UCSD-AML1 (cell line): Measurements from ENCODE around the gene CASKIN2.

ENCODE experiments used
- DNase-seq: peaks from one replicate; lab custom pipeline; 2025; ENCODE audit not compliant: unreplicated experiment; lab: John Stamatoyannopoulos, UW

The CASKIN2 gene

GRCh38 chr17:75549246-75550138 is 34.2 kb upstream of the CASKIN2 start:
- no peak for DNase-seq

DNA sequence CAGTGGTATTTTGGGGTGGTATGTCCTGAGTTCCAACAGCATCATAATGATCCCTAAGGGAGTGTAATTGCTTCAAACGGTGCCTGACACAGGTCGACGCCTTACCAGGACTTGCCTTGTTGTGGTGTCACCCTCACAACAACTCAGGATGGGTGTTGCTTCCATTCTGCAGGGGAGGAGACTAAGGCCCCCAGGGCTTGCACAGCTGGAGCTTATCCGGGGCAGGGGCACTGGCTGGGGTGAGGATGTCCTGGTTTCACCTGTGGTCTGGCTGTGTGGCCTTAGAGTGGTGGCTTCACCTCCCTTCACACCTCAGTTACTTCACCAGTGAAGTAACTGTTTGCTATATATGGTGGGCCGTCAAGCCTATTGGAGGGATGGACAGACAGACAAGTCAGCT is 33.5 kb upstream of the CASKIN2 start:
- no peak for DNase-seq

DNA sequence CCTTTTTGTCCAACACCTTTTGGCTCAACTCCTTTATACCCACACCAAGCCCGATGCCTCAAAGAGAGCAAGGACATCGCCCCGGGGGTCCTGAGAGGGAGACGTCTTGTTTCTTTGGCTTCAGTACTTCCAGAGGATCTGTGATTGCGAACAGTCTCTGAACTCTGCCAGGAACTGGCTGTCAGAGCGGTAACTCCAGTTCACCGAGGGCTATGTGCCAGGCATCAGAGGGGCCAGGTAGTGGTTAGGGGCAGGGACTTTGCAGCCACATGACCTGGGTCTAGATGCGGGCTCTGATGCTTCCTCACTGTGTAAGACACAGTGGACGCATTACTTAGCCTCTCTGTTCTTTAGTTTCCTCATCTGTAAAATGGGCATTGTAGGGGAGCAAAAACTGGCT is 31.8 kb upstream of the CASKIN2 start:
- DNase-seq, result no peak

GRCh38 chr17:75546181-75546580 is 30.8 kb upstream of the CASKIN2 start:
- DNase-seq, result no peak

DNA sequence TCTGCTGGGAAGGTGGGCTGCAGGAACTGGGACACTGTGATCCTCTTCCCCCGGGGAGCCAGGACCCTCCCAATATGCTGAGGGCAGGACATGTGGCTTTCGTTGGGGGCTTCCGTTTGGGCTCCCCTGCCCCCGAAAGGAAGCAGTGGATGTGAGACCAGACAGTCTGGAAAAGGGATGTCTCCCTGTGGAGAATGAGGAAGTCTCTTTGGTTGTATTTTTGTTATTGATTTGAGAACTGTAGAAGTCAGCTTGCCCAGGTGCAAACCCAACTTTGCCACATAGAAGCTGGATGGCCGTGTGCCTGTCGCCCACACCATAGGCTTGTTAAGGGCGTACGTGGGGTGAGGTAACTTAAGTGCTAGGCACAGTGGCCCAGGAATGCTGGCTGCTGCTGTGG is 28.9 kb upstream of the CASKIN2 start:
- no peak for DNase-seq

DNA sequence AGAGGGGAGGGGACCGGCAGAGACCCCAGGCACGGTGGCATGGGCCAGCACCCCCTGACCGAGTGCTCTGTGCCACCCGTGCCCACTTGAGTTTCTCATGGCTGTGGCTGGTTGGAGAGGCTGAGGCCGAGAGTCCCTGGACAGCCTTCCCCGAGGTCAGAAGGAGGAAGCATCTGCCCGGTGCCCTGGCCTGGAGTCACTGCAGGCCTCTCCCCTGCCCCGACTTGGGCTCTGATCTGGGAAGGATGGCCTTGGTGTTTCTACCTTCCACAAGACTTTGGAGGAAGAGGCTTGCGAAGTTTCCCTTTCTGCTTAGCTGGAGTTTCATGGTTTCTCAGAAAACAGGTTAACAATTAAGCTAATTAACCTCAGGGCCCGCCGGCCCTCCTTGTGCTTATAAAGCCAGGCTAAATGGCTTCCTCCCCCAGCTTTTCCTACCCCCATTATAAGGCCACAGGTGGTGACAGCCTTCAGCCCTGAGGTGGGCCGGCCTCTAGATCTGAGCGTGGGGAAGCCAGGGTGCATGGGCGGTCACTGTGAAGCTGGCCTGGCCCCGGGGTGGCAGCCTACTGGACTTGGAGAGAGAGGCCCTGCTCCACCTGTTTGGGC is 27.5 kb upstream of the CASKIN2 start:
- DNase-seq, result no peak

GRCh38 chr17:75542229-75542628 is 26.9 kb upstream of the CASKIN2 start:
- no peak for DNase-seq

DNA sequence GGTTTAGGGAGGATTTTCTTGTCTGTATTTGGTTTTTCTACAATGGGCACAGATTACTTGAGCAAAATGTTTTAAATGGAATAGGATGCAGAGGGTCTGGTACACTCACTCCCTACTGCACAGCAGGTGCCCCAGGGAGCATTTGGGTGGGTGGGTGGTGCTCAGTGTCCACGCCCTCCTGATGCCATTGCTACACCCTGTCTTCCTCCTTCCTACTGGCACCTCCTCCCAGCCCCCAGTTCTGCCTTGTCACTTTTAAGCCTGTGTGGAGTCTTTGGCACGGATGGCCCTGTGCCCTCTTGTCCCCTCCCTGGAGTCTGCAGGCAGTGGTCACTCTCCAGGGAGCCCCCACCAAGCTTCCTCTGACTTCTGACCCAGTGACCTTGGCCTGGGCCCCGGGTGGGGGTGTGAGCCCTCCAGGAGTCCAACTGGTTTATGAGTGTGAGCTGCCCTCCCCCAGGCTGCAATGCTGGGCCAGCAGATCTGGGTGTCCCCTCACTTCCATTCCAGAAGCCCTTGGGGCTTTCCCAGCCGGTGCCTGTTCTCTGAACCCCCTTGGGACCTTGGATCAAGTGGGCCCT is 25.7 kb upstream of the CASKIN2 start:
- DNase-seq, result no peak

DNA sequence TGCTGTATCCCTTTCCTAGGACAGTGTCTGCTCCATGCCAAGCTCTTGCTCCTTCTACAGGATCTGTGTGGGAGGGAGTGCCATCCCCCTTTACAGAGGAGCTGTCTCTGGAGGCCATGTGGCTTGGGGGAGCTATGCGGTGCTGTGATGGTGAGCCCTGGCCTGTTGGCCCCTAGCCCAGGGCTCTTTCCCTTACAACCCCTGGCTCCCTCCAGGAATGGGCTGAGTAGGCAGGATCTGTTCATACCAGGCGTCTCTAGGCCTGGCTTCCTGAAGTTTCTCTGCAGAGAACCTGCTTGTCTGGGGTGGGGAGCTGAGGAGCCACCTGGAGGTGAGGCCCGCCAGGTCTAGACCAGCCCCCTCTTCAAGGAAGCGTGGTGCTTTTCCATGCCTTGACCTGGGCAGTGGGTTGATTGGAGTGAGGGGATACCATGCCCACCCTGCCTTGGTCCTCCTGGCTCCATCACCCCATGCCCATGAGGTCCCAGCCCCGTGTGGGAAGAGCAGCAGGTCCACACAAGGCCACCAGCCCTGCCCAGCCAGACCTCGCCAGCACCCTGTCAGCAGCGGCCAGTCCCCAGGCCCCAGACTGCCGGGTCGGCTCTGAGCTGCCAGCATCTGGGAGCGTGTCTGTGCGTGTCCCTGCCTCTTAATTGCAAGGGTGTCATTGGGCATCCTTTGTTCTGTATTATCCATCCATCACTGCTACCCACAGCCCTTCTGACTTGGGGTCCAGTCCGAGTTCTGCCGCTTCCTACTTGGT is 24.8 kb upstream of the CASKIN2 start:
- no peak for DNase-seq

- DNase-seq, result no peak
These were observed 21.0 kb upstream of the CASKIN2 start for GRCh38 chr17:75536366-75536765.

GRCh38 chr17:75535871-75536270 is 20.5 kb upstream of the CASKIN2 start:
- DNase-seq, result no peak

DNA sequence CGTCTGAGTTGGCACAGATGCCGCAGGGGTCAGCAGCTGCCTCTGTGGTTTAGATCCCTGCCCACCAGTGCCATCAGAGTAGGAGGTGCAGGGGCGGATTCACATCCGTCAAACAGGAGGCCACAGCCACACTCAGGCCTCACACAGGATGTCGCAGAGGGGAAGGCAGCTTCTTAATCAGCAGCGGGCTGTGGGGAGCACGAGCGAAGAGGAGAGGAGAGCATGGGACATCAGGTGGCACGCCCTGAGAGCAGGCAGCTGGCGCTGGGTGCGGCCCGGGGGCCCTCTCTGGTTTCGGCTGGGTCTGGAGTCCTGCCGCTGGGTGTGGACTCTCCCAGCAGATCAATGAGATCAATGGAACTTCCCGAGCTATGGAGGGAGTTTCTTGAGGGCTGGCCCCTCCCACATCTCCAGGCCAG is 19.8 kb upstream of the CASKIN2 start:
- DNase-seq, result peak; percentile 70

DNA sequence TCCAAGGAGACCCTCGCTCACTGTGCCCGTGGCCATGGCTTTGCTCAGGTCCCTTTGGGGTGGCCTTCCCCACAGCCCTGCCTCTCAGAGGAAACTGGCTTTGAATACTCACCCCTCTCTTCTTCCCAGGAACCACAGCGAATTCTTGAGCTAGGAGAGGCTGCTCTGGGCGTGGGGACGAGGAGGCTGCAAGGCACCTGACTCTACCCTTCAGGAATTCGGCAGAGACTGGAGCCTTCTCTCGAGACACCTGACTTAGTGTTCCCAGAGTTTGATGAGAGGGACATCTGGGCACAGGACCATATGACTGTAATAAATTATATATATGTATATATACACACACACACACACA is 16.4 kb upstream of the CASKIN2 start:
- DNase-seq, result no peak

- no peak for DNase-seq
These were observed 15.7 kb upstream of the CASKIN2 start for GRCh38 chr17:75530837-75531720.

DNA sequence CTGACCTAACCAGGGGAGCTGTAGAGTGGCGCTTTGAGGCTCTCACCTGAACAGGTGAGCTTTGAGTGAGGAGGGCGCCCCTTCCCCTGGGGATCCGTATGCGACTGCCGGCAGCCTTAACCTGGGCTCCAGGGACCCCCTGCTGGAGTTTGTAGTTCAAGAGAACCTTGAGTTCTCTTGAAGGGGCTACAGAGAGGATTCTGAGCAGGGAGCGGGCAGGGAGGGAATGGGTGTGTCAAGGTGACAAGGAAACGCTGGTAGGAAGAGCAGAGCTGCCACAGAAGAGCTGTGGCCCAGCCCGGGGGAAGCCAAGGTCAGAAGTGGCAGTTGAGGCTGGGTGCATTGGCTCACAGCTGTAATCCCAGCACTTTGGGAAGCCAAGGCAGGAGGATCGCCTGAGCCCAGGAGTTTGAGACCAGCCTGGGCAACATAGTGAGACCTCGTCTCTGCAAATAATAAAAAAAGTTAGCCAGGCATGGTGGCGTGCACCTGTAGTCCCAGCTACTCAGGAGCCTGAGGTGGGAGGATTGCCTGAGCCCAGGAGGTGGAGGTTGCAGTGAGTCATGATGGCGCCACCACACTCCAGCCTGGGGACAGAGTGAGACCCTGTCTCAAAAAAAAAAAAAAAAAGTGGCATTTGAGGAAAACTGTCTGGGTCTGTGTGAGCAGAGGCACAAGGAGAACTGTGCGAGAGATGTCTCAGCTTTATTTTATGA is 11.4 kb upstream of the CASKIN2 start:
- DNase-seq, result no peak

DNA sequence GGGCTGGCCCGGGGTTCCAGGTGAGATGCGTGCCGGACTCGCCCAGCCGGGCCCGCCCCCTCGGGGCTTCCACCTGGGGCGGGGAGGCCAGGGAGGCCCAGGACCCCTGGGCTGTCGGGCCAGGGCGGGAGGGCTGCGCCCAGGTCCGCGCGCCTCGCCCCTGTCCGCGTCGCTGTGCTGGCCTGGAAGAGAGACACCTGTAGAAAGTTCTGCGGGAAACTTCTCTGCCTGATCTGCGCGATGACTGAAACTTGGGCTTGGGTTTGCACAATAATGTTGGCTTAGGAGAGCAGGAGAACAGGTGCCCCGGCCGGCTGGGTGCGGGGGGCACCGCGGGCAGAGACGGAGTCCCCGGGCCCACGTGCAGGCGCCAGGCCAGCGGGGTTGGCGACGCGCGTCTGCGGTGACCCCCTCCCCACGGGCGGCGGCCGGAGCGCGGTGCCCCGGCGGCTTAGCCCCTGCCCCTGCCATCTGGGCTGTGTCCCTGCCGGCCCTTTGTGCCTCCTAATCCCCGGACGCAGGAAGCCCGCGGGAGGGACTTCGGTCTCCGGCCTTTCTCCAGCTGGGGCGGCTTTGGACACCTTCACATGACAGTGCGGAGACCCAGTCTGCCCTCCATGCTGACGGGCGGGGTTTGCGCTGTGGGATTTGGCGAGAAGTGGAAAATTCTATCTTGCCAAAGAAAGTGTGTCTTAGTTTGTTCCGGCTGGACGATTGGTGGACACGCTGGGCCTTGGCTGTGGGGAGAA is 10.6 kb upstream of the CASKIN2 start:
- no peak for DNase-seq

DNA sequence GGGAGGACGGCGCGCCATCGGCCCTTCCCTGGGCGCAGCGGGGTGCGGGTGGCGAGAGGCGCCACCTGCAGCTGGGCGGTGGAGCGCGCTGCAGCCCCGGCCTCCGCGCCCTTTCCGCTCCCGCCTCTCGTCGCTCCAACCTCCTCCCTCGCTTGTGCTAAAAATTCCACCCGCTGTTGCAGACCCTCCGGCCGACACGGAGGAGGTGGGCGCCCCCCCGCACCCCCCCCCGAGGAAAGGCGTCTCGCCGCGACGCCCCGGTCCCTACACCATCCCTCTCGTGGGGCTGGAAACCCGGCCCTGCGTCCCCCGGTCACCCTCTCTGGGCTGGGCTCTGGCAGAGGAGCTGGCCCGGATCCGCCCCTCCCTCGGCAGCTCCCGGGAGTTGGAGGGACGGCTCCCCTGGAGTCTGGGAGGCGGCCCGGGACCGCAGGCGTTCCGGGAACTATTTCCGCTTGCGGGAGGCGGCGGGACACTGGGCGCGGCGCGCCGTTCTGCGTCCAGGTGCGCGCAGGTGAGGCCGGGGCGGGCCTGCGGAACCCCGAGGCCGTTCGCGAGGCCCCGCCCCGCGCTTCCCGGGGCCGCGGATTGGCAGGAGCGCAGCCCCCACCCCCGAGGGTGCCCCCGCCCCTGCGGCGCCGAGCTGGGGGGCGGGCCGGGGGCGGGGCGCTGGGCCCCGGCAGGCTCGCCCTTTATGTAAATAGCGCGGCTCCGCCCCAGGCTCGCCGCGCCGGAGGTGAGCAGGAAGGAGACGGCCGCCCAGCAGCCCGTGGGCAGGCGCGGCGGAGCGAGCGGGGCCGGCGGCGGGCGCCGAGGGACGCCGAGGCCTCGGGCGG is 9.9 kb upstream of the CASKIN2 start, which contains the start of gene LLGL2:
Gene LLGL2, plus strand, starts transcription at position 728 of the 836 bp plus-strand sequence. CDS start 17,730 bp downstream, outside the sequence.
- peak; percentile 91 for DNase-seq

DNA sequence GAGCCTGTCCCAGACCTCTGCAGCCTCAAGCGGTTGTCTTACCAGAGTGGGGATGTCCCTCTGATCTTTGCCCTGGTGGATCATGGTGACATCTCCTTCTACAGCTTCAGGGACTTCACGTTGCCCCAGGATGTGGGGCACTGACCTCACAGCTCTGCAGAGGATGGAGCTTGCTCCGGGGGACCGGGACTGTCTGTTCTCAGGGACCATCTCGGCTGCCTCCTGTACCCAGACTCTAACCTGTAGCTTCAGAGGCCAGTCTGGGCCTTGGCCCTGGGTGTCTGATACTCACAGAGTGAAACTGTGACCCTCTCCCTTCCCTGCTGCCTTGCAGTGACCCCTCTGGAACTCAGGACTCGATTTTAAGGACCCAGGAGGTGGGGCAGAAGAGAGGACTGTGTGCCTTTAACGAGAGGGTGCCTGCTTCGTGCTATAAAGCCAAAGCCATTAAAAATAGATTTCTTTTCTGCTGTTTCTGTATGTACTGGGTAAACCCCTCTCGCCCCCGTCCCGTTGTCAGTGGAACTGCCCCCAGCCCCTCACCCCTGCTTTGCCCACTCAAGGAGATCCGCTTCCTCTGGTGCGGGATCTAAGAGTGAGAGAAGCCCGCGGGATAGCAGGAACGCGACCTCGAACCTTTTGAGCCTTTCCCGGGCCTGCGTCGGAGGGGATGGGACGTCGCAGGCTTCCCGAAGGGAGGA is 9.1 kb upstream of the CASKIN2 start:
- no peak for DNase-seq
